Karpas-422 (cell line): ENCODE data around the gene PGAP6. TPM values are rescaled to one million over a fixed set of nuclear protein-coding genes. Genes with fewer than 3 reads are reported as not detected.
"Not testable (repeated sequence)": the region's sequence is repeated elsewhere in the genome, so short reads cannot be mapped to it uniquely, and the experiment has no call there.

ENCODE experiments used
- DNase-seq: peaks from one replicate; pipeline ENCODE4 v3.0.0-alpha.2; 2015
- H2AFZ ChIP-seq: fragments of 200-600 bp; sonication (generic); 2 replicates; pipeline ENCODE4 v1.6.1; 2014; ENCODE audit warnings: antibody characterized with exemption, low read length, mixed read lengths
- H3K27ac ChIP-seq: fragments of 200-600 bp; sonication (generic); 2 replicates; pipeline ENCODE4 v1.5.1; 2014; ENCODE audit warnings: mild to moderate bottlenecking, low read length, moderate library complexity
- H3K27me3 ChIP-seq: fragments of 200-600 bp; sonication (generic); 2 replicates; pipeline ENCODE4 v1.6.1; 2014; ENCODE audit warnings: low read length, mixed read lengths
- H3K36me3 ChIP-seq: fragments of 200-600 bp; sonication (generic); 2 replicates; pipeline ENCODE4 v1.6.1; 2014; ENCODE audit warnings: low read length, mixed read lengths; ENCODE audit not compliant: insufficient read depth
- H3K4me1 ChIP-seq: fragments of 200-600 bp; sonication (generic); 2 replicates; pipeline ENCODE4 v1.6.1; 2014; ENCODE audit warnings: mild to moderate bottlenecking, low read length, mixed read lengths
- H3K4me2 ChIP-seq: fragments of 200-600 bp; sonication (generic); 2 replicates; pipeline ENCODE4 v1.6.1; 2014; ENCODE audit warnings: low read length, low read depth, mild to moderate bottlenecking; ENCODE audit not compliant: poor library complexity, severe bottlenecking
- H3K4me3 ChIP-seq: fragments of 200-600 bp; sonication (generic); 2 replicates; pipeline ENCODE4 v1.5.1; 2014; ENCODE audit warnings: mild to moderate bottlenecking, antibody characterized with exemption, low read length, mixed read lengths
- H3K79me2 ChIP-seq: fragments of 200-600 bp; sonication (generic); 2 replicates; pipeline ENCODE4 v1.6.1; 2014; ENCODE audit warnings: mild to moderate bottlenecking, low read length, mixed read lengths
- H3K9ac ChIP-seq: fragments of 200-600 bp; sonication (generic); 2 replicates; pipeline ENCODE4 v1.6.0; 2014; ENCODE audit warnings: low read length
- H3K9me2 ChIP-seq: fragments of 200-600 bp; sonication (generic), shearing (Covaris generic); replicated peaks from 2 replicates; pipeline ENCODE4 v1.6.0; 2014; ENCODE audit warnings: mild to moderate bottlenecking, low read length, moderate library complexity; ENCODE audit not compliant: insufficient read depth
- H3K9me3 ChIP-seq: fragments of 300-700, 200-600 bp; sonication (generic); 2 replicates; pipeline ENCODE4 v1.6.1; 2014; ENCODE audit warnings: low read length, mixed read lengths
- H4K20me1 ChIP-seq: fragments of 200-600 bp; sonication (generic); 2 replicates; pipeline ENCODE4 v1.6.1; 2014; ENCODE audit warnings: mild to moderate bottlenecking, antibody characterized with exemption, low read length, low read depth; ENCODE audit not compliant: insufficient read depth
- total RNA-seq: library from RNA; depleted of rRNA; stranded (reverse); fragments of >200 nt; shearing (Covaris generic); gene quantifications from 2 replicates; pipeline ENCODE4 v1.2.3, GENCODE V29; 2014; ENCODE audit warnings: low replicate concordance

PGAP6 gene
- total RNA-seq, 1 experiment from 2014 or later, result 58.1 TPM

- Histone ChIP-seq H3K4me1 (peaks cover 33% of the 10 kb centered on the region), H3K79me2 (peaks cover 83% of the 10 kb centered on the region)
These were observed 33.3 kb downstream of the PGAP6 start for GRCh38 chr16:348495-348894.

GRCh38 chr16:347203-347602, 34.6 kb downstream of the PGAP6 start:
- H3K4me1 ChIP-seq, result peaks cover 28% of the 10 kb centered on the region
- no peak overlapping the region for H3K4me2 ChIP-seq
- no peak overlapping the region for H2AFZ ChIP-seq
- no peak for DNase-seq
- H3K36me3 ChIP-seq, result peaks cover 15% of the 10 kb centered on the region
- H3K9me2 ChIP-seq, result no peaks in the 10 kb centered on the region
- no peaks in the 10 kb centered on the region for H3K9me3 ChIP-seq
- H3K27ac ChIP-seq, result no peak overlapping the region
- H3K79me2 ChIP-seq, result peaks cover 96% of the 10 kb centered on the region
- no peak overlapping the region for H3K4me3 ChIP-seq
- no peak overlapping the region for H3K9ac ChIP-seq
- H3K27me3 ChIP-seq, result no peaks in the 10 kb centered on the region
- H4K20me1 ChIP-seq, result peaks cover 20% of the 10 kb centered on the region

More at GRCh38 chr16:348495-348894, 33.3 kb downstream of the PGAP6 start:
- peaks cover 15% of the 10 kb centered on the region for H3K36me3 ChIP-seq
- H2AFZ ChIP-seq, H3K27me3 ChIP-seq, H3K27ac ChIP-seq, H3K4me3 ChIP-seq, DNase-seq, H3K9me3 ChIP-seq, H3K9ac ChIP-seq, H3K4me2 ChIP-seq, H3K9me2 ChIP-seq: not testable (repeated sequence)
- peaks cover 15% of the 10 kb centered on the region for H4K20me1 ChIP-seq

GRCh38 chr16:346587-346986, 35.2 kb downstream of the PGAP6 start:
- Histone ChIP-seq H3K9ac (no peak overlapping the region), H3K36me3 (peaks cover 15% of the 10 kb centered on the region), H3K27me3 (no peaks in the 10 kb centered on the region), H3K79me2 (peaks cover 94% of the 10 kb centered on the region), H3K4me3 (no peak overlapping the region), H3K9me3 (no peaks in the 10 kb centered on the region), H2AFZ (no peak overlapping the region), H3K4me2 (no peak overlapping the region), H3K4me1 (peaks cover 28% of the 10 kb centered on the region), H3K9me2 (no peaks in the 10 kb centered on the region), H3K27ac (no peak overlapping the region), H4K20me1 (peaks cover 20% of the 10 kb centered on the region)
- no peak for DNase-seq

GRCh38 chr16:345772-346171, 36.0 kb downstream of the PGAP6 start:
- Histone ChIP-seq H3K4me2 (no peak overlapping the region), H3K27me3 (no peaks in the 10 kb centered on the region), H4K20me1 (peaks cover 20% of the 10 kb centered on the region), H2AFZ (no peak overlapping the region), H3K4me3 (no peak overlapping the region), H3K9me3 (no peaks in the 10 kb centered on the region), H3K36me3 (peaks cover 15% of the 10 kb centered on the region), H3K9me2 (no peaks in the 10 kb centered on the region), H3K4me1 (peaks cover 21% of the 10 kb centered on the region), H3K27ac (no peak overlapping the region), H3K9ac (no peak overlapping the region), H3K79me2 (peaks cover 91% of the 10 kb centered on the region)
- no peak for DNase-seq

GRCh38 chr16:342455-343213, 39.1 kb downstream of the PGAP6 start:
- Histone ChIP-seq H4K20me1 (peaks cover 21% of the 10 kb centered on the region), H3K9me2 (no peaks in the 10 kb centered on the region), H3K4me1 (no peaks in the 10 kb centered on the region), H2AFZ (no peak overlapping the region), H3K9ac (no peak overlapping the region), H3K4me2 (no peak overlapping the region), H3K79me2 (peaks cover 91% of the 10 kb centered on the region), H3K9me3 (no peaks in the 10 kb centered on the region), H3K27ac (no peak overlapping the region), H3K27me3 (no peaks in the 10 kb centered on the region), H3K4me3 (no peak overlapping the region), H3K36me3 (peaks cover 8% of the 10 kb centered on the region)
- no peak for DNase-seq

GRCh38 chr16:341974-342336, 39.8 kb downstream of the PGAP6 start:
- Histone ChIP-seq H4K20me1 (peaks cover 15% of the 10 kb centered on the region; the same call in 1 of the 2 replicates), H3K79me2 (peaks cover 91% of the 10 kb centered on the region)
- not testable (repeated sequence) for H3K36me3 ChIP-seq, H3K9me3 ChIP-seq, H3K27ac ChIP-seq, H3K27me3 ChIP-seq, H3K9ac ChIP-seq, H2AFZ ChIP-seq, H3K4me2 ChIP-seq, H3K4me3 ChIP-seq, H3K9me2 ChIP-seq, H3K4me1 ChIP-seq, DNase-seq

GRCh38 chr16:341095-341973, 40.4 kb downstream of the PGAP6 start:
- not testable (repeated sequence) for H3K27ac ChIP-seq, H3K9me3 ChIP-seq, DNase-seq, H3K36me3 ChIP-seq, H3K9ac ChIP-seq, H2AFZ ChIP-seq, H3K27me3 ChIP-seq, H3K4me1 ChIP-seq, H3K4me3 ChIP-seq, H3K4me2 ChIP-seq, H3K9me2 ChIP-seq
- Histone ChIP-seq H3K79me2 (peaks cover 91% of the 10 kb centered on the region), H4K20me1 (peaks cover 11% of the 10 kb centered on the region; the same call in 1 of the 2 replicates)

GRCh38 chr16:340370-341091, 41.2 kb downstream of the PGAP6 start:
- peaks cover 91% of the 10 kb centered on the region for H3K79me2 ChIP-seq
- no peaks in the 10 kb centered on the region for H3K4me1 ChIP-seq
- no peak overlapping the region for H3K4me2 ChIP-seq
- H3K27ac ChIP-seq, result no peak overlapping the region
- H3K36me3 ChIP-seq, result no peaks in the 10 kb centered on the region; the same call in 1 of the 2 replicates
- peaks cover 11% of the 10 kb centered on the region; the same call in 1 of the 2 replicates for H4K20me1 ChIP-seq
- H3K27me3 ChIP-seq, result no peaks in the 10 kb centered on the region
- DNase-seq, result peak; percentile 37
- no peak overlapping the region for H2AFZ ChIP-seq
- H3K9me2 ChIP-seq, result no peaks in the 10 kb centered on the region
- H3K9ac ChIP-seq, result no peak overlapping the region
- H3K9me3 ChIP-seq, result peaks cover 1% of the 10 kb centered on the region; the same call in 1 of the 2 replicates
- H3K4me3 ChIP-seq, result no peak overlapping the region
